Measurements from ENCODE around the gene SMG1.
A peak's percentile ranks its signal among the peaks of the same experiment; 100 is the strongest.
"Not testable (repeated sequence)": the region's sequence is repeated elsewhere in the genome, so short reads cannot be mapped to it uniquely, and the experiment has no call there.

SMG1 gene

GRCh38 chr16:18796377-18796776 is 129.8 kb downstream of the SMG1 start:
- DNase-seq, result no peak

- no peak for DNase-seq
Measured at GRCh38 chr16:18792836-18793433, 133.3 kb downstream of the SMG1 start.

DNA sequence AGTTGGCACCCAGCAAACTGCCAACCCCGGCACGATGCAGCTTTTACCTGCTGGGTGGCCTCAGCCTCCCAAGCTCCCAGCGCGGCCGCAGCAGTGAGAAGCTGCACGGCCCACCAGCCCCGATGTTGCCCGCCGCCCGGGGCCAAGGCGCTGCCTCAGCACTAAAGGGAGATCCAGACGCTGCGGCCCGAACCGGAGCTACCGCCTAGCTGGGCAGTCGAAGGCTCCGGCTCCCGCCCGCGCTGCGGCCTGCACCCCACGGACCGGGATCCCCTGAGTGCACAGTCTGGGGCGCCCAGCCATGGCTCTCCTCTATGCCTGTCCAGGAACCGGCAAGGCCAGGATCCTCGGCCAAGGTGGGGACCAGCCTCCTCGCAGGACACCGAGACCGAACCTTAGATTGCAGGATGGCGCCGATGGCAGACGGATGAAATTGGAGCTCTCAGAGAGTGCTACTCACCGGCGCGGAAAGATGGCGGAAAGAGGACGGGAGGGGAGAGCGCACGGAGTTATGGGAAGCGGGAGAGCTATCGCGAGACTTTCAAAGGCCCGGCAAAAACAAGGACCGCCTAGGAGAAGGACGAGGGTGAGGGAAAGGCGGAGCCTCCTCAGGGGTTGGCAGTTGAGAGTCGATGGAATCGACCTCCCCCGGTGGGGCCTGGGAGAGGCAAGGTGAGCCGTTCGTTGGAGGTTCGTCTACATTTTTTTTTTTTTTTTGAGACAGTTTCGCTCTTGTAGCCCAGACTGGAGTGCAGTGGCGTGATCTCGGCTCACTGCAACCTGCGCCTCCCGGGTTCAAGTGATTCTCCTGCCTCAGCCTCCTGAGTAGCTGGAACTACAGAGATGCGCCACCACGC is 136.1 kb downstream of the SMG1 start, which contains the start of gene RPS15A:
RPS15A (minus strand) TSS at position 485 of the 857 bp plus-strand sequence. CDS start 1,221 bp downstream, outside the sequence.
- DNase-seq, result peak; percentile 90

GRCh38 chr16:18789515-18789849 is 136.7 kb downstream of the SMG1 start:
- no peak for DNase-seq

- DNase-seq, result no peak
Measured at GRCh38 chr16:18788828-18789514, 137.2 kb downstream of the SMG1 start.

DNA sequence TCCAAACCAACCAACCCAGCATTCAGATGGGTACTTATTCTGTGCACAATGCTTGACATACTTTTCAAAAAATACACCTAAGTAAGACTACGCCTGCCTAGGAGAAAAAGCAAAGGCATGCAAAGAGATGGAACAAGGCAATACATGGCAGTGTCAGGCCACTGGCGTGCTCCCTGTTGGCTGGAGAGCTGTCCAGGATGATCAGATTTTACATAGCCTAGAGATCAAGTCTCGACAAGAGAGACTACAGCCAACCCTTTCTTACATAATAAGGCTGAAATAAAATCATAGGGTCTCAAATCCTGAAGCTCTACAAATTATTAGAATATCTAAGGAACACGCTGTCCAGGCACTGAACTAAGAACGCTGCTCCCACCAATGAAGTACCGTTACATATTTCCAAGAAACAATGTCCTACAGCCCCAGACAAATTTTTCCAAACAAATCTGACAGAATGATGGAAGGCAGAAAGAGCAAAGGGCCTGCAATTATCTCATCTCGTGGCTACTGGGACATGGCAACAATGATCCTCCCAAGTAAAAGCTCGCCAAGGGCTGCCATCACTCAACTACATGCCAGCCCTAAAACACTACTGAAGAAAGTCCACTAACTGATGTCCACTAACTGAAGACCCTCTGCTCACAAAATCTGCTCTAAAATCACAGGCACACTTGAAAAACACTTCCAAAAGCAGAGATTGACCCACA is 141.1 kb downstream of the SMG1 start:
- no peak for DNase-seq

DNA sequence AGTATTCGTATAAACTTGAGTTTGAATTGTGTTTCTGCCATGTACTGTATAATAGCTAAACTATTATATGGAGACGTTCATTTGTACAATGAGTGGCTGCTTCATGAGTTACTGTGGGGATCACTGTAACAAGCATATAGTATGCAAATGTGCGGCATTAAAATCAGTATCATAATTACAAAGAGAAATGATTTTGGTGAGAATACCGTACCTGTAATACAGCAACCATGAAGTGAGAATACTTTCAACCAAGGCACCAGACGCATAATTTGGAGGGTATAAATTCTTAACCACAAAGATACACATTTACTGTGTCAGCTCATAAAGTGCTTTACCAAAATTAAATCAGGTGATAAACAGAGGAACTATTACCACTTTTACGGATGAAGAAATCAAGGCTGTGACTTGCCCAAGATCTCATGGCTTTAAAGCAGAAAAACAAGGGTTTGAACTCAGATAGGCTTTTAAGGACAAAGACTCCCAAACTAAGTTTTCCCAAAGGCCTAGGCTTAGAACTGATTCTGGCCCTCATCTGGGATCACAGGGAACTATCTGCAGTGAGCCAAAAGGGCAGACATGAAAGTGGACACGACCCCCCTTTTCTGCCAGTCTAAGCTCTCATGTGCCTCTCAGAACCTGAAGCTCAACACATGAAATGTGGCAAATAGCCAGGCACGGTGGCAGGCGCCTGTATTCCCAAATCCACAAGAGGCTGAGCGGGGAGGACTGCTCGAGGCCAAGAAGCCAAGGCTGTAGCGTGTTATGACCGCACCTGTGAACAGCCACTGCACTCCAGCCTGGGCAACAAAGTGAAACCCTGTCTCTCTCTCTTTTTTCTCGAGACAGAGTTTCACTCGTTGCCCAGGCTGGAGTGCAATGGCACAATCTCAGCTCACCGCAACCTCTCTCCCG is 142.5 kb downstream of the SMG1 start:
- no peak for DNase-seq

DNA sequence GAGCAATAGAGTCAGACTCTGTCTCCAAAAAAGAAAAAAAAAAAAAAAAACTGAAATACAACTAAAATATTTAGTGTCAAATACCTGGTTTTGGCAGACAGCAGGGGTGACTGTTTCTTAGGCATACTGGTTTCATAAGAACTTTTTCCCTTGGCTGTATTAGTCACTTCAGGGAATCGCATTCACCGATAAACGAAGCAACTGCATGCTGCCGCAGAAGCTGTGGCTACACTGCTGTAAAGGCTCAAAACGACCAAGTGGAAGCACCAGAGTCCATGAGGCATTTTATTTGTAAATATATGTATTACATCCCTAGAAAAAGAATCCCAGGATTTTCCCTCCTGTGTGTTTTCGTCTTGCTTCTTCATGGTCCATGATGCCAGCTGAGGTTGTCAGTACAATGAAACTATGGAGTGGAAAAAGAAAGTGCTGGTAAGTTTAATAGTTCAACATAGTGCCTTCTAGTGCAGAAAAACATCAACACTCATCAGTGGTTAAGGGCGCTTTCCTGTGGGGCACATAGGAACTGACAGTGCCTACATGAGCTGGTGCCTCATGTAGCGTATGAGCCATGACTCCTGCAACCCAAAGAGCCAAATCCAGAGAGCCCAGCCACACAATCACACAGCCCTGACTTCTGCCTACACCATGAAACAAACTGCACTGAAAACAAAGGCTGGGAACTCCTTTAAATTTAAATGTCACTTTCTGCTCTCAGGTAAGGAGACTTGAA is 143.3 kb downstream of the SMG1 start:
- no peak for DNase-seq

DNA sequence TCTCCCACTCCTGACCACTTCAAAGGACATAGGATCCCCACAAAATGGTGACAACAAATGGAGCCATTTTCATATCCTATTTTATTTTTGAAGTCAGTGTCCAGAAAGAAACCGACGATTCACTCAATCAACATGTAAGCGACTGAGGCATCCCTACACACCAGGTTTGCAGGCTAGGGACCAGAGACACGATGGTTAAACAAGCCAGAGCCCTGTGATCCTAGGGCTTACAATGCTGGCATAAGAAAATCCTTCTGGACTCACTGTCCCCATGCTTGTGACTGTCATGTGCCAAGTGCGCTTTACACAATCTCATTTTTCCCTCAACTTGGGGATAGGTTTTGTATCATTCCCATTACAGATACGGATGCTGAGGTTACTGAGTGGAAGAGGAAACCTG is 145.0 kb downstream of the SMG1 start:
- DNase-seq, result not testable (repeated sequence)

DNA sequence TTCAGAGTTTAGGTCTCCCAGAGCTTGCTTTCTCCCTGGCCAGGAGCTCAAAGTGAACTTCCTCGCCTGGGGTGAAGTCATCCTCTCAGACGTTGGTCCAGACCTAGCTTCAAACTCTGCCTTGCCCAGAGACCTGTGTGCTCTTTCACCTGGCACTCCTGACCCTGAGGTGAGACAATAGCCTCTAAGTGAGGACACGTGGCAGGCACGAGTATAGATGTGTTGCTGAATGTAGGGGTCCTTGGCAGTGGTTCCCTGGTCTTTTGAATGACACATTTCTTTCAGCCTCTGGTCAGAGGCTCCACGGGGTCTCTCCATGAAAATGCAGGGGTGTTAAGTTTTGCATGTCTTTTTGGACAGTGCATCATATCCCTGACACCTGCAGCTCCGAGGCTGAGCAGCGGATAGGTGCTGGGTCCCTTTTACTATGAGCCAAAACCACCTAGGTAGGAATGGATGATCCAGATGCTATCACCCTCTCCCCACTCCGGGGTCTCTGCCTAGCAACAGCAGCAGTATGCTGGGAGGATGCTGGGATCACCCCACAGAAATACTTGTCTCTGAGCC is 145.7 kb downstream of the SMG1 start:
- not testable (repeated sequence) for DNase-seq

- not testable (repeated sequence) for DNase-seq
Measured at GRCh38 chr16:18777664-18778063, 148.5 kb downstream of the SMG1 start.

DNA sequence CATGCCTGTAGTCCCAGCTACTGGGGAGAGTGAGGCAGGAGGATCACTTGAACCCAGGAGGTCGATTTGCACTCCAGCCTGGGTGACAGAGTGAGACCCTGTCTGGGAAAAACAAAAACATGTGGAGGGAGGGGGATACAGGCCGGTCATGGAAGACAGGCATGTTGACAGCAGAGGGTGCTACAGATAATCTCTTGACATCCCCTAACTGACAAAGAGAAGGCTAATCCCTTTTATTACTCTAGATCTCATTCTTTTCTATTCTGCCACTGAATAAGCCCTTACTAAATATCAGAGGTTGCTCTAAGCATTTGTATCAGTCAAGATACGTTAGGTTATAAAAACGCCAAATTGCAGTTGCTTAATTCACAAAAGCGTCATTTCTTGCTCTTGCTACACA is 149.9 kb downstream of the SMG1 start:
- DNase-seq, result not testable (repeated sequence)

- not testable (repeated sequence) for DNase-seq
Measured at GRCh38 chr16:18774651-18775050, 151.6 kb downstream of the SMG1 start.

- not testable (repeated sequence) for DNase-seq
Measured at GRCh38 chr16:18772171-18772570, 154.0 kb downstream of the SMG1 start.

GRCh38 chr16:18770336-18770962 is 155.8 kb downstream of the SMG1 start:
- DNase-seq, result not testable (repeated sequence)

GRCh38 chr16:18767217-18767616 is 159.0 kb downstream of the SMG1 start:
- DNase-seq, result not testable (repeated sequence)

DNA sequence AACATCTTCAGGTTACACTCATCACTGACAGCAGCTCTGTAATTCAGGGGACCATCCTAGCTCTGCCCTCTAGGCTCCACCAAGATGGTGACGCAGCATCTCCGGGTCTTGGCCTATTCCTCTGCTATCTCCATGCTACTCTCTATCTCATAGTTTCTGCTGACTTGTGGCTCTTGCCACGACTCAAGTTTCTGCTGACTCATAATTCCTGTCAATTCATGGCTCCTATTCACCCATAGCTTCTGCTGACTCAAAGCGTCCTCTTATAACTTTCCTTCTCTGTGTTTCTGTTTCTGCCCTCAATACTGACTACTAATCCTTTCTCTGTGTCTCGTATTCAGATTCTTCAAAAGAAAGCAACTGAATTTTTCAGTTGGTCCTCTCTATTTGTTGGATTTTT is 163.5 kb downstream of the SMG1 start:
- DNase-seq, result not testable (repeated sequence)

- DNase-seq, result not testable (repeated sequence)
Measured at GRCh38 chr16:18759598-18760520, 166.3 kb downstream of the SMG1 start.
